ENCODE results near the gene ARL6IP6.

GRCh38 chr2:152723918-152724317 is 5.5 kb downstream of the ARL6IP6 start:
- TF ChIP-seq ZNF274 (IDR thresholded peaks at IDR 0.05; ENCODE audit: insufficient read depth, insufficient read length) (no peak), POLR2AphosphoS5 (IDR thresholded peaks at IDR 0.05; ENCODE audit: low read length) (no peak), RAD21 (IDR thresholded peaks at IDR 0.05; ENCODE audit: insufficient read depth, low read depth, low read length) (no peak), DPF2 (IDR thresholded peaks at IDR 0.05) (no peak), CEBPZ (IDR thresholded peaks at IDR 0.05; ENCODE audit: low read depth, low read length) (no peak), REST (IDR thresholded peaks at IDR 0.05; ENCODE audit: low read depth, low read length) (no peak), CHD2 (IDR thresholded peaks at IDR 0.05; ENCODE audit: borderline replicate concordance, low read depth, low read length) (no peak), SIN3A (IDR thresholded peaks at IDR 0.05; ENCODE audit: low read depth, low read length) (no peak), NR2C1 (IDR thresholded peaks at IDR 0.05) (no peak)
- TF ChIP-seq, protein P1, sequence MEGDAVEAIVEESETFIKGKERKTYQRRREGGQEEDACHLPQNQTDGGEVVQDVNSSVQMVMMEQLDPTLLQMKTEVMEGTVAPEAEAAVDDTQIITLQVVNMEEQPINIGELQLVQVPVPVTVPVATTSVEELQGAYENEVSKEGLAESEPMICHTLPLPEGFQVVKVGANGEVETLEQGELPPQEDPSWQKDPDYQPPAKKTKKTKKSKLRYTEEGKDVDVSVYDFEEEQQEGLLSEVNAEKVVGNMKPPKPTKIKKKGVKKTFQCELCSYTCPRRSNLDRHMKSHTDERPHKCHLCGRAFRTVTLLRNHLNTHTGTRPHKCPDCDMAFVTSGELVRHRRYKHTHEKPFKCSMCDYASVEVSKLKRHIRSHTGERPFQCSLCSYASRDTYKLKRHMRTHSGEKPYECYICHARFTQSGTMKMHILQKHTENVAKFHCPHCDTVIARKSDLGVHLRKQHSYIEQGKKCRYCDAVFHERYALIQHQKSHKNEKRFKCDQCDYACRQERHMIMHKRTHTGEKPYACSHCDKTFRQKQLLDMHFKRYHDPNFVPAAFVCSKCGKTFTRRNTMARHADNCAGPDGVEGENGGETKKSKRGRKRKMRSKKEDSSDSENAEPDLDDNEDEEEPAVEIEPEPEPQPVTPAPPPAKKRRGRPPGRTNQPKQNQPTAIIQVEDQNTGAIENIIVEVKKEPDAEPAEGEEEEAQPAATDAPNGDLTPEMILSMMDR (IDR thresholded peaks at IDR 0.05 in 2 of 3, conservative IDR thresholded peaks at IDR 0.05 in 1 of 3; ENCODE audit: control insufficient read depth in 2 of 3, extremely low read depth in 1 of 3, insufficient read depth in 1 of 3, low read depth in 3 of 3, low read length in 3 of 3): no peak
